GM04504 (cell line): ENCODE measurements around the gene ZPLD1.

Experiments used
- DNase-seq: peaks from one replicate; pipeline ENCODE4 v3.0.0-alpha.2; 2012; ENCODE audit warnings: low read depth

The ZPLD1 gene

DNA sequence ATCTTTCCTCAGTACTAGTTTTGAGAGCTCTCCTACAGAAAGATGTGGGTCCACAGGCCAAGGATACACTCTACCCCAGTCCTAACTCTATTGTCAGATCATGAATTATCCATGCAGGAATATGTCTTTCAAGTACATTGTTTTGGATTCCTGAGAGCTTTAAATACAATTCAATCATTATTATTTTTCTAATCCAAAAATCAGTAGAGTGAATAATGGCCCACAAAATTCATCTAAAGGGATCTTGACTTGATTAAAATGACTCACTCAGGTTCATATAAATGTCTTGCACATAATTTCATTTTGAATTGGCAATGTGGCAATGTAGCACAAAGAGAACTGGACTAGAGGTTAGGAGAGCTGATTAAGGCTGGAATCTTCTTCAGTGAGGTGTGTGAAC is 93.9 kb downstream of the ZPLD1 start:
- no peak for DNase-seq
